Retina (tissue), 1 donor: ENCODE data around the gene TPSD1.
"Not testable (repeated sequence)": the region's sequence is repeated elsewhere in the genome, so short reads cannot be mapped to it uniquely, and the experiment has no call there.

ENCODE experiments used
- DNase-seq: peaks from one replicate; pipeline ENCODE4 v3.0.0-alpha.2; 2016

The TPSD1 gene

GRCh38 chr16:1264345-1265089 is 8.6 kb downstream of the TPSD1 start:
- DNase-seq = no peak

- DNase-seq = no peak
Measured at GRCh38 chr16:1265090-1265630, 9.3 kb downstream of the TPSD1 start.

- no peak for DNase-seq
Measured at GRCh38 chr16:1265826-1266225, 10.0 kb downstream of the TPSD1 start.

- not testable (repeated sequence) for DNase-seq
Measured at GRCh38 chr16:1269418-1269817, 13.5 kb downstream of the TPSD1 start.

GRCh38 chr16:1271380-1271723 is 15.5 kb downstream of the TPSD1 start:
- no peak for DNase-seq

GRCh38 chr16:1271724-1272413 is 16.0 kb downstream of the TPSD1 start:
- not testable (repeated sequence) for DNase-seq

- DNase-seq = no peak
Measured at GRCh38 chr16:1272453-1273198, 16.8 kb downstream of the TPSD1 start.

GRCh38 chr16:1273816-1274215 is 17.9 kb downstream of the TPSD1 start:
- DNase-seq = no peak

GRCh38 chr16:1274767-1275166 is 18.9 kb downstream of the TPSD1 start:
- no peak for DNase-seq

GRCh38 chr16:1275791-1276579 is 20.1 kb downstream of the TPSD1 start:
- no peak for DNase-seq

GRCh38 chr16:1276580-1276878 is 20.7 kb downstream of the TPSD1 start:
- DNase-seq = no peak

- DNase-seq = no peak
Measured at GRCh38 chr16:1277151-1277598, 21.3 kb downstream of the TPSD1 start.

GRCh38 chr16:1277617-1278282 is 21.9 kb downstream of the TPSD1 start:
- no peak for DNase-seq

- DNase-seq = no peak
Measured at GRCh38 chr16:1278477-1278876, 22.6 kb downstream of the TPSD1 start.

- DNase-seq = no peak
Measured at GRCh38 chr16:1279081-1279944, 23.4 kb downstream of the TPSD1 start.

GRCh38 chr16:1279945-1280589 is 24.2 kb downstream of the TPSD1 start:
- DNase-seq = no peak

- no peak for DNase-seq
Measured at GRCh38 chr16:1280783-1281182, 24.9 kb downstream of the TPSD1 start.

GRCh38 chr16:1281517-1281916 is 25.6 kb downstream of the TPSD1 start:
- no peak for DNase-seq

GRCh38 chr16:1282324-1282973 is 26.6 kb downstream of the TPSD1 start:
- no peak for DNase-seq

GRCh38 chr16:1283296-1283695 is 27.4 kb downstream of the TPSD1 start:
- no peak for DNase-seq
